Stimulated activated CD8-positive, alpha-beta memory T cell treated with anti-CD3 and anti-CD28 coated beads, Interleukin-15, amount 100 ng/mL, for 4 hours (primary cell): Measurements from ENCODE around the gene COX4I2.
"Not testable (repeated sequence)": the region's sequence is repeated elsewhere in the genome, so short reads cannot be mapped to it uniquely, and the experiment has no call there.

ENCODE experiments used
- DNase-seq, 2 donors: peaks; one replicate each; pipeline ENCODE4 v3.0.0-alpha.2; 2020; ENCODE audit warnings: low read depth in 2 of 2

The COX4I2 gene

GRCh38 chr20:31653561-31653960 lies 15.8 kb downstream of the COX4I2 start:
- DNase-seq: no peak

DNA sequence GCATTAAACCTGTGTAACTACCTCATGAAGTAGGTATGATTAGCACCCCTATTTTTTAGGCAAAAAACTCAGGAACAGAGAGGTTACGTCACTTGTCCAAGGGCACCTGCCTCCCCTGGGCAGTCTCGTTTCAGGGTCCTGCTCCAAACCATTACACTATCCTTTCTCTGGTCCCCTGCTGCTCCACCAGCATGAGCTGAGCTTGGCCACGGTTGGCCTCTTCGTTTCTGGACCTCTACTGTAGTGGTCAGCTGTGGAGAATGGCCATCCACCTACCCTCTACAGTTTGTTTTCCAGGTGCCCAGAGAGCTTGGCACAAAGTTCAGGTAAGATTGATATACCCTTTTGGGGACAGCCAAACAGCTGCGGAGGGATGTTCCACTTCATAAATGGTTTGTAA lies 16.8 kb downstream of the COX4I2 start:
- no peak for DNase-seq

DNA sequence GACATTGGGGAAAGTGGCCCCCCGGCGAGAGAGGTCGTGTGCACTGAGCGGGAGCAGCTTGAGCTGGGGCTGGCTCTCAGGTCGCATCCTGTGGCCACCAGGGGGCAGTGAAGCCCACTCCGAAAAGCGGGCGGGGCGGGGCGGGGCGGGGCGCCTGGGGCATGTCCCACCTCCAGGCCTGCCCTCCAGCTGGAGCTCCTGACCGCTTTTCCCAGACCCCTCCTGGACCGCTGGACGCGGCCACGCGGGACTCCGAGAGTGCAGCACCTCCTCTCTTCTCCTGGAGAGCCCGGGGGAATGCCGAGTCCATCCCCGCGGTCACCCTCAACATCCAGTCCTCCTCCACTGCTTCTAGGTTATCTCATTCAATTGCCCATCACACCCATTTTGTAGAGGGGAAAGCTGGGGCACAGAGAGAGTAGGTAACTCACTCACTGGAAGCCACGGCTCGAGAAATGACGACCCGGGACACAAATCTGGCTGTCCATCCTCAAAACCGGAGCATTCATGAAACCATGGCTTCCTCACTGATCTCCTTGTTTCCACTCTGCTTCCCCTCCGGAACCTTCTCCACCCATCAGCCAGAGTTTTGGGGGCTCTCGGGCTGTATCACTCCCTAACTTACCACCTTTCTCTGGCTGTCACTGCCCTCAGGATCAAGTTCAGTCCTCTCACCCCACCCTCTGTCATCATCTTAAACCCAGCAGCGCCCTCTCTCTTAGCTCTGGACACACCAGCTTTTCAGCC lies 24.1 kb downstream of the COX4I2 start:
- DNase-seq: peak; percentile 56 to 59

- no peak for DNase-seq
Observed at GRCh38 chr20:31662372-31662854, 24.7 kb downstream of the COX4I2 start.

GRCh38 chr20:31663524-31663837 lies 25.8 kb downstream of the COX4I2 start:
- DNase-seq: no peak

GRCh38 chr20:31663838-31664695 lies 26.4 kb downstream of the COX4I2 start:
- no peak for DNase-seq

- no peak for DNase-seq
Observed at GRCh38 chr20:31664696-31665354, 27.1 kb downstream of the COX4I2 start.

DNA sequence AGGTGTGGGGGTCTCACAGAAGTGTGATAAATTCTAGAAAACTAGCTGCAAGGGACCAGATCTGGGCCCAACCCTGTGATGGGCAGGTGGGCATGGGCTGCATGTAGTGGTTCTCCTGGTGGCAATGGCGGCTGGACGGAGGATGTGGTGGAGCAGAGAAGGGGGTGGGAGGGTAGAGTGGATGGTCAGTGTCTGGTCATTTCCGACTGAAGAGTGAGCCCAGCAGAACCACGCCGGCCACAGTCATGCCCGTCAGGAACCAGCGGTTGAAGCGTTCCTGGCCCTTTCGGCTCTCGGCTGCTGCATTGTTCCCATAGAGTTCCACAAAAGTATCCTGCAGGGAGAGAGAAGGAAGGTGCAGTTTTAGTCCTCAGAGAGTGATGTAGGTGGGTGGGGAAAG lies 28.0 kb downstream of the COX4I2 start:
- no peak for DNase-seq

DNA sequence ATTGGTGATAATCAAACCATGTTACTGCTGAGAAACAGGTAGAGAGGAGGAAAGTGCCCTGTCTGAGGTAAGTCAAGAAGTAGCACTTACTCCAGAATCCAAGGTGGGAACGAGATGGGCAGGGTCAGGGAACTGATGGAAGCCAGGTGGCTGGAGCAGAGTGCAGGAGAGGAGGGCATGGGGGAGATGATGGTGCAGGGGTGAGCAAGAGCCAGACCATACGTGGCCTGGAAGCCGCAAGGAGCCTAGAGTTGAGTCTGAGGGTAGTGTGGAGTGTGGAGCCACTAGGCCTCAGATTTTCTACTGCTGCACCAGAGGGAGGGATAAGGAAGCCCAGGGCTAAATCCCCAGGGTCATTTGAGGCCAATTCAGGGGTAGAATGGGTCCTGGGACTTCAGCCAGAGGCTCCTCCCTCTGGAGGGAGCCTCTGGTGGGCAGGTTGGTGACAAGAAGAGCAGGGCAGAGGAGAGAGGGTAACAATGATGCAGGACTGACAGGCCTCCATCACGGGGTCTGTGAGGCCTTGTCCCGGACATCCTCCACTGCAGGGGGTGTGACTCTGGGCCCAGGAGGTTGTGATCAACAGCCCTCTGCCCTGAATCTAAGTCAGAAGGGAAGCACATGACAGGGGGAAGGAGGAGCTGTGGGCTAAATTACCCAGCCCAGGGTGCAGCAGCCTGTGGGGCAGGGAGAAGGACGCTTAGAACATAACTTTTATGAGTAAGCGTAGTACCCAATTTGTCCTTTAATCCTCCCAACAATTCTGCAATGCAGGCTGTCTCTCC lies 28.7 kb downstream of the COX4I2 start:
- peak in 1 of 2 donors; percentile 30 for DNase-seq

DNA sequence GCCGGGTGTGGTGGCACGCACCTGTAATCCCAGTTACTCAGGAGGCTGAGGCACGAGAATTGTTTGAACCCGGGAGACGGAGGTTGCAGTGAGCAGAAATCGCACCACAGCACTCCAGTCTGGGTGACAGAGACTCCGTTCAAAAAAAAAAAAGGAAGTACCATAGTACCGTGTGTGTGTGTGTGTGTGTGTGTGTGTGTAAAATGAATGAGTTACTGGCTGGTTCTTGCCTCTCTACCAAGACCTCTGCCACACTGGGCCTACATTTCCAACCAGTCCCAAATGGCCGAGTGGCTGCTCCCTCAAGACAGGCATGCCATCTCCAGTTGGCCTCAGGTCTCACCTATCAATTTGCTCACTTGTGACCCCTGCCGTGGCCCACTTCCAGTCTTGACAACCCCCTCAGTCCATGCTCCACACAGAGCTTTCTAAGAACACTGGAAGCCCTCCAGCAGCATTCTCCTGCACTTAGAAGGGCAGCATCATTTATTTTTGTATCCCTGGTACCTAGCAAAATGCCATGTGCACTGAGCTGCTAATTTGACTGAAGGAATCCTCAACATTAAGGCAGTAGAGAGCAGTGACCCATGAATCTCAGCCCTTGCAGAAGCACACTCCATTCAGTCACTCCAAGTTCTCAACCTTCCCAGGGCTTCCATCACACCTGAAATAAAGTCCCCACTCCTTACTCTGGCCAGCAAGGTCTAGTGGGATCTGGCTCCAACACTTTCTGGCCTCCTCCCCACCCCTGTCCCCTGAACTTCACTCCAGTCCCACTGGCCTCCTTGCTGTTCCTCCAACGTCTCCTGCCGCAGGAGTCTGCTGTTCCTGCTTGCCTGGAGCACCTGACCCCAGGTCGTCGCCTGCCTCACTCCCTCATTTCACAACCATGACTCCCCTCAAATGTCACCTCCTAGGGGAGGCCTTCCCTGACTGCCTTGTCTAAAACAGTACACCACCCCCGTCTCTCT lies 29.9 kb downstream of the COX4I2 start:
- DNase-seq: no peak

DNA sequence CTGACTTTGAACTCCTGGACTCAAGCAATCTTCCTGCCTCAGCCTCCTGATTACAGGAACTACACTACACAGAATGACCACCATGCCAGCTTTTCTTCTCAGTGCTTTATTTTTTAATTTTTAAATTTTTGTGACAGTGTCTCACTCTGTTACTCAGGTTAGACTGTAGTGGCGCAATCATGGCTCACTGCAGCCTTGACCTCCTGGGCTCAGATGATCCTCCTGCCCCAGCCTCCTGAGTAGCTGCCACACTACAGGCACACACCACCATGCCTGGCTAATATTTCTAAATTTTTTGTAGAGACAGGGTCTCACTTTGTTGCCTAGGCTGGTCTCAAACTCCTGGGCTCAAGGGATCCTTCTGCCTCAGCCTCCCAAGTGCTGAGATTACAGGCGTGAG lies 31.2 kb downstream of the COX4I2 start:
- not testable (repeated sequence) for DNase-seq

GRCh38 chr20:31669876-31670275 lies 32.2 kb downstream of the COX4I2 start:
- no peak for DNase-seq

- DNase-seq: no peak
Observed at GRCh38 chr20:31670371-31671228, 32.9 kb downstream of the COX4I2 start.

GRCh38 chr20:31671324-31671723 lies 33.6 kb downstream of the COX4I2 start:
- DNase-seq: no peak

DNA sequence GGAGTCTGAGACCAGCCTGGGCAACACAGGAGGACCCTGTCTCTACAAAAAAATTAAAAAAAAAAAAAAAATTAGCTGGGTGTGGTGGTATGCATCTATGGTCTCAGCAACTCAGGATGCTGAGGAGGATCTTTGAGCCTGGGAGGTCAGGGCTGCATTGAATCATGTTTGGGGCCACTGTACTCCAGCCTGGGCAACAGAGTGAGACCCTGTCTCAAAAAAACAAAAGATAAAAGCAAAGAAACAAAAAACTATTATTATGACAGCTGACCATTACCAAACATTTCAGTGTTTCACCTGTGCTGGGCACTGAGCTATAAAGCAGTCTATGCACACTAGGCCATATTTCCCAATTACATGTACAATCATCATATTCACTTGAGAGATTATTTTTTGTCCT lies 35.7 kb downstream of the COX4I2 start:
- no peak for DNase-seq

DNA sequence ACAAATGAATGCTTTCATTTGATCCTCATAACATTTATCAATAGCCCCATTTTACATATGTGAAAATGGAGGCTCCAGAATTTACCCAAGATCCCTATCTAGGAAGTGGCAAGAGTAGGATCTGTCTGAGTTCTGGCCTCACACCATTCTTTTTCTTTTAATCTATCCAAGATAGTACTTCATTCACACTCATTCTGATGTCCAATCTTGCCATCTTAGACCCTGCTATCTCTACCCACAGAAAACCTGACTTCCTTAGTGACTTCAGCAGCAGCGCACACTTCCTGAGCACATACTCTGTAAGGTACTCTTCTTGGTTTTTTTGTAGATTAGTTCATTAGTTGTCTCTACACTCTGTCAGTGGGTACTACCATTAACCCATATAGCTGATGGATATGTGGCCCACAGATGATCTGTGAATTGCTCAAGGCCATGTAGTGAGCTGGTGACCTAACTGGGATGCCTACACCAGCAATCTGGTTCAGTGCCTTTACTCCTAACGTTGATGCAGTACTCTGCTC lies 36.3 kb downstream of the COX4I2 start:
- DNase-seq: no peak

DNA sequence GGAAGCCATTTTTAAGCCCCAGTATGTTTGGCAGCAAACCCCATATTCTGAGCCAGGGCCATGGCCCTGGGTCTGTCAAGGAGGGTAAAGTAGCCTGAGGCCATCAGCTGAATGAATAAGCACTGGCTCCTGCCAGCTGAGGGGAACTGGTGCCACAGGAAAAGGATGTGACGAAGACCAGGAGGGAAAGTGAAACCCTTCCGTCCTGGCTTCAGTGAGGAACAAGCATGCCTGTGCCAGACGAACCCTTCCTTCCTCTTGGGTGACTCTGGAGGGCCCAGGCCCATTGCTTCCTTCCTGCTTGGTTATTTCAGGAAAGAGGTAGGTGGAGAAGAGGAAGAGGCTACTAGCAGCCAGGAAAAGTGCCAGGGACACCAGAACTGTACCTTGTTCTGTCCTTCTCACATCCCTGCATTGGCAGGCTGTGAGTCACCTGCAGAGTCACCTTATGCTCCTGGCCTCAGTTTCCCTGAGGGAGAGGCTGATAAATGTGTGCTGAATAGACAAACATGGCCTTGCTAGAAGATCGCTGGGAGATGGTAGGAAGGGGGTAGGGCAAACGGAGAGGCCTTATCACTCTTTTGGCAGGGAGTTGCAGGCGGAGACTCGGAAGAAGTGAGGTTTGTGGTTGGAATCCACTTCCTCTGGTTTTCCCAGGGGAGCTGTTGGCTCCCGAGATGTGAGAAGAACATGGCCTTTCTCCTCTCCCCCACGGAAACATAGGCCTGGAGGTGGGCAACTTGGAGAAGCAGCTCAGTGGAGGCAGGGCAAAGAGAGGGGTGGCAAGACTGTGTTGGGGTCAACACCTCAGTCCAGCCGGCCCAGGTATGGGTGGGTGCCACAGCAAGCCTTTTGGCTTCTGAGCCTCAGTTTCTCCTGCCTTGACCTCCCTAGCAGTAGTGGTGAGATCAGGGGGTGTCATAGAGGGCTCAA lies 37.4 kb downstream of the COX4I2 start:
- DNase-seq: peak; percentile 43 to 50
